COLO829 (cell line): Measurements from ENCODE around the gene HOXC6.

Experiments
- DNase-seq: peaks from one replicate; pipeline ENCODE4 v3.0.0; 2012; ENCODE audit warnings: low spot score

Gene HOXC6

DNA sequence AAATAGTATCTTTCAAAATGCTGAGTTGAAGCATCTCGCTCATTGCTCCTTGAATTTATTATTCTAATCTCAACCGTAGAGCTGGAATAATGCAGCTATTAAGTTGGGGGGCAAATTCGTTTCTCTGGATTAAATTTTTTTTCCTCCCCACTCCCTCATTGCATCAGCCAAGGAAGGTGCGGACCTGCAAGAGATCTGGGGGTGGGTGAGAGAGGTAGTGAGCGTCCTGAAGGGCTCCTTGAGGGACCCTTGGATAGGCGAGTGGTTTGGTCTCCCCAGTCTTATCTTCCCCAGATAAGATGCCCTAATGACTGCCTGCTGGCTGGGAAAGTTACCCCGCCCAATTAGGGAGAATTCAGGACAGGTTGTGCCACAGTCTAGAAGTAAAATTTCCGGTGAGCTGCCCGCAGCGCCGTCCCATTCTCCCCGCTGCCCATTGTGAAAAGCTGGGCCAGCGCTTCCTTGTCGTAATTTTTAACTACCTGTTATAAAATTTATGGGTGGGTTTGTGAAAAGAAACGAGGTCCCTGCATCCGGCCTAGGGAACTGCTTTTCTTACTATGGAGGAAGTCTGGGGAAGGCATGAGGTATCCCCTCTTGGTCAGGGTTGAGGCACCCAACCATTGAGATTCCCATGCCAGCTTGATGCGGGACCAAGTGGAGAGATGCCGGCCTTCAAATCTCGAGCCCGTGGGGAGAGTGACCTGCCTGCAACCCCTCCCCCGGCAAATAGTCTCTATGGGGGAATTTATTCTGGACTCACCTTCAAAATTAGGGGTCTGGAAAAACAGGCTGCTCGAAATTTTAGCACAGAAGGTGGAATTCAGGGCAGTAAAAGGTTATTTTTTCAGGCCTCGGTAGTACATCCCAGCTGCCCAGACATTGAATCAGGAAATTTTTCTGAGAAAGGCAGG is 13.0 kb upstream of the HOXC6 start:
- no peak for DNase-seq

DNA sequence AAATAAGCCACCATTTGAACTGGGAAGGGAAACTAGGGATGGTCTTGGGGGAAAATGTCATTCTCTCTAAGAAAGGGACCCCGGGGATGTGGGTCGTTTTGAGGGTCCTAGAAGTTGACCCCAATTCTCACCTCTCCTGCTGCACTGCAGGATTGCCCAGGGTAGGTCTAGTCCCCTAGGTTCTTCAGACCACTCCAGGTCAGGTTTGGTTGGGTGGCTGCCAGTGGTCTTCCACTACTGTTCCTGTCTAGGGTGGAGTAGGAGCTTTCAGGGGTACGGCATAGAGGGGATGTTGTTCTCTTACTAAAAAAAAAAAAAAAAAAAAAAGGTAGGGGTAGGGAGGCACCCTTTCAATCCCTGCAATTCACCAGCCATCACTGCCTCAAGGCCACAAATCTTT is 12.2 kb upstream of the HOXC6 start:
- DNase-seq: no peak

DNA sequence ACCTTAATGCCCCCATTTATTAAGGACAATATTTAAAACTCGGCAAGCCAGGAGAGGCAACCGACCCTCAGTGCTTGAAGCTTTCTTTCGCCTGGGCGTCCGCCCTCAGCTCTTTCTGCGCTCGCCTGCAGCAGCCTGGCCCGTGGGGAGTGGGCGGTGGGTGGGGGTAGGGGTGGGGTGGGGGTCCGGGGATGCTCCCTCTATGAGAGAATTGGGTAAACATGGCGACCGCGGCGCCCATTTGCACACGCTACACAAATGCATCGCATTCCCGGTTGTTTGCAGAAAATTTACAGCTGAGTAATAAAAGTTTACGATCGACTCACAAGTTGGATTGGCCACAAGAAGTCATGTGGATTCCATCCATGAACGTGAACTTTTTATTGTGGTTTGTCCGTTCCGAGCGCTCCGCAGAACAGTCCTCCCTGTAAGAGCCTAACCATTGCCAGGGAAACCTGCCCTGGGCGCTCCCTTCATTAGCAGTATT is 11.7 kb upstream of the HOXC6 start:
- DNase-seq: peak; percentile 88

DNA sequence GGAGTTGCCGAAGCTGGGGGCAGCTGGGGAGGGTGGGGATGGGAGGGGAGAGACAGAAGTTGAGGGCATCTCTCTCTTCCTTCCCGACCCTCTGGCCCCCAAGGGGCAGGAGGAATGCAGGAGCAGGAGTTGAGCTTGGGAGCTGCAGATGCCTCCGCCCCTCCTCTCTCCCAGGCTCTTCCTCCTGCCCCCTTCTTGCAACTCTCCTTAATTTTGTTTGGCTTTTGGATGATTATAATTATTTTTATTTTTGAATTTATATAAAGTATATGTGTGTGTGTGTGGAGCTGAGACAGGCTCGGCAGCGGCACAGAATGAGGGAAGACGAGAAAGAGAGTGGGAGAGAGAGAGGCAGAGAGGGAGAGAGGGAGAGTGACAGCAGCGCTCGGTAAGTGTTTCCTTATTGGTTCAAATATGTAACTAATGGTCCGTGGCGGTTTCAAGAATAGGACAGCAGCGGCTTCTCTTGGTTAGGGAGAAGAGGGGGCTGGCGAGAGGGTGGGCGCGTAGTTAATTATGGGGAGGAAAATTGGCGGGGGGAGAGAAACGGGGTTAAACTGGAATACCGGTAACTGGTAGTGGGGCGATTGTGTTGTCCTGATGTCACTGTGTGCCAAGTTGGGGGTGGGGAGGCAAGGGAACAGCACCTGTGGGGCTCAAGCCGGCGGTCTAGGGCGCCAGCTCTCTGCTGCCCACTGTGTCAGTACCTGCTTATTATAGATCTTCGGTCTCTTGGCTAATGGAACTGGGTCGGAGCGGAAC is 11.0 kb upstream of the HOXC6 start:
- no peak for DNase-seq

DNA sequence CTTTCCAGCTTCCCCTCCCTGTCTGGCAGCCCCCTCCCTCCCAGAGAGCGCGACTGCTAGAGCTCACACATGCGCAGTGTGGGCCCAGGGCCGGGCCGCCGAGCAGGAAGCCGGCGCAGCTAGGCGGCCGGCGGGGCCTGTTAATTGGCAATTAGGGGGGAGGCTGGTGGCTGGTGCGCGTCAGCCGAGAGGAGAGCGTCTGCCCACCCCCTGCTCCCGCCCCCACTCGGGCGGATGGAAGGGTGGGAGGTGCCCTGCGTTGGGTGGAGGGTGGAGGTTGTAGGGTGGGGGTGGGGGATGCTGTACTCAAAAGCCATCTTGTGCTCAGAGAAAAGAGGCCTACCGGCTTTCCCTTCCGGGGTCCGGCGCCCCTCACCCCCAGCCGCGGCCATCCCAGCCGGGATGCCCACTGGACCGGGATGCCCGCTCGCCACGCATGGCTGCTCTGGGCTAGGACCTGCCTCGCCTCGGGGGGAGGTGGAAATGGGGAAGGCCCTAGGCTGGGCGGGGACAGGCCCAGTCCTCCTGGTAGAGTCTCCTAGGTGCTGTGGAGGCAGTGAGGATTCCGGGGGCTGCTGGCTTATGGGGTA is 10.3 kb upstream of the HOXC6 start:
- DNase-seq: peak; percentile 97

DNA sequence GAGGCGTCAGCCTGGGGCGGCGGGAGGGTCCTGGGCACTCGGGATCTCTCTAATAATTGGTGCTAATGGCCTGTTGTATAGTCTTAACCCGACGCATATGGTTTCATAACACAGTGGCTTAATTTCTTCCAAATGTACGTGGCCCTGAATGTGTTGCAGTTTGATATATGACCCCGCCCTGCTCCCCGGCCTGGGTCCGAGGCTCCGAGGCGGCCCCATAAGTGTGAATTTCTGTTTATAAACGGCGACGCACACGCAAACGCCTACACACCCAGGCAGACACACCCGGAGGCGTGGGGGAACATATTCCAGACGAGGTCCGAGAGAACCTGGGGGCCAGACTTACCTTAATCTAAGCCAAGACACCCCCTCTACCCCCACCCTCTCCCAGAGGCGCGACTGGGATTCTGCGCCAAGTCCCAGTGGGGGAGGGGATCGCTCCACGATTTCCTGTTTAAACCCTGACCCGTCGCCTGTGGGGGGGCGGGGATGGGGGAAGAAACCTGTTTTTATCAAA is 9.7 kb upstream of the HOXC6 start:
- peak; percentile 60 for DNase-seq

DNA sequence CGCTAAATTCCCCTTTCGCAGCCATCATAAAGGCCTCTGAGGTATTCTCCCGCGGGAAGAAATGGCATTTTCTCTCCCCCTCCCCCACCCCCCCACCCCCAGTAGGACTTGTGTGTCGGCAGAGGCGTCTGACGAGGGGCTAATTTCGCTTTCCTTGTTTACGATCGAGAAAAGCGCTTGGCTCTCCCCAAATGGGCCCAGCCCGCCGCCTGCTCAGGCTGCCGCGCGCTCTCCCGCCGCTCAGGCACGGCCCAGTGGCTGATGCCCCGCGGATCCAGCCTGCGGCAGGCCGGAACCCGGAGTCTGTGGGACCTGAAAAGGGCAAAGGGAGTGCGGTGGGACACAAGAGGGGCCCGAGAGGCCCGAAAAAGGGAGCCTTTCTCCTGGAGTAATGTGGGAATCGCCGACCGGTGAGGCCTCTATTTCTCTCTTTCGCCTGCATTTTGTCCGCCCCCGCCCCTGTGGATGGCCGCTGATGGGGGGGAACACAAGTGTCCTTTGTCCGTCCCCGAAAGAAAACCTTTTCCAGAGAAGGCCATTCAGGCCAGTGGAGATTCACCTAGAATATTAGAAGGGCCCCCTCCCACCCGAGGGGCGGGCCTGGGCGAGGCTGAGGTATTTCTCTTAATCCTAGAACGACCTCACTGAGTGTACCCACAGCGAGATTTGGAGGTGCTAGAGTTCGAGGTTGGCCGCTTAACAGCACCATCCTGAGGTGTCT is 9.0 kb upstream of the HOXC6 start:
- no peak for DNase-seq

DNA sequence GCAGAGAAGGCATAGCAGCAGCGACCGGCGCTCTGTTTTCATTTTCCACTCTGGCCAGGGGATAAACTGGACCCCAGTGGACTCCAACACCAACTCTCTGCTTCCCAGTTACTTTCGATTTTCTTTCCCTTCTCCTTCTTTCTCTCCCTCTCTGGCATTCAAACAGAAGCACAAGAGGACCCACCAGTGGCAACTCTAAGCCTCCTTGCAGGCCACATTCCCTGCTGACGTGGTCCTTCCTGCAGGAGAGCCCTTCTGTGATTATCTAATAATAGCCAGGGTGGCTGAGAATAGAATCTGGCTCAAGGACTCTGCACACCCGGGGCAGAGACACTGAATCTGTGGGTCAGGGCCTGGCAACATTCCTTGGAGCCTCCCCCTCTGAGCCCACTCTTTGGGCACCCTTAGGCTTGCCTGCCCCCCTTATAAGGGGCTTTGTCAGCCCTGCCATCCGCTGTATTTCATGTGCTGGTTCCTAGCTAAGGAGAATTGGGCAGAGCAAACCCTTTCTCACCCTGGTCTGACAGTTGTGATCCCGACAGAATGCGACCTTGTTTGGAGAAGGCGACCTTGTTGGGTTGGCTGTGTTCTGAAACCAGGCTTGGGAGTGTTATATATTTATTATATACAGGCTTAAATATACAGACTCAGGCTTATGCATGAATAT is 8.2 kb upstream of the HOXC6 start:
- DNase-seq: no peak

DNA sequence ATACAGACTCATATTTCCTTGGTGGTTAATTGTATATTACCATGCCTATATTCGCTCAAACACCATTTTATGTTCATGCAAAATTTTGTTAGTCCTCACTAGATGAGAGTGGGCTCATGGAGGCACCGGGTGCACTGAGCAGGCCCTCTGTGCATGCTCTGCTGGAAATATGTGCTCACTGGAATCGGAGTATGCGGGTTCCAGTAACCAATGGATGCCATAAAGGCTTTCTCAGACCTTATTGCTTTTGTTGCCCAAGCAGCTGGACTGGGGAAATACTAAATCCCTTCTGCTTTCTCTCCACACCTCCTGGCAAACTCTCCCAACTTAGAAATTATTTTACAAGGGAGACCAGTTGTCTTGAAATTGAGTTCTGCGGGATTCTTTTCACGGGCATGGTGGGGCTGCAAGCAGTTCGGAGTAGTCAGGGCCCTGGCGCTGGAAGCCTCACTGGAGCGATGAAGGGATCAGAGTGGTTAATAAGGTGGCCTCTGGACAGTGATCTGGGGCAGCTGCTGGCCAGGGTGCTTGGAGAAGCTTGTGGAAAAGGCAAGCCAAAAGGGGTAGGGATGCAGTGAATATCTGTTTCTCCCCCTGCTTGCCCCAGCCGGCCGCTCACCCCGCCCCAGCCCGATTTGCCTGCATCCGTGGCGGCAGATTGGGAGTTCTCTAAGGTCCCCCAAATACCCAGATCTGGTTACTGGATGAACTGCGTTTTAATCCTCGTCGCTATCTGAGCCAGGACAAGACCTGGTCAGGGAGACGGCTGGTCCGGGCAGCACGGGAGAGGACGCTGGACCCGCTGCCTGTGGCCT is 7.4 kb upstream of the HOXC6 start:
- no peak for DNase-seq

DNA sequence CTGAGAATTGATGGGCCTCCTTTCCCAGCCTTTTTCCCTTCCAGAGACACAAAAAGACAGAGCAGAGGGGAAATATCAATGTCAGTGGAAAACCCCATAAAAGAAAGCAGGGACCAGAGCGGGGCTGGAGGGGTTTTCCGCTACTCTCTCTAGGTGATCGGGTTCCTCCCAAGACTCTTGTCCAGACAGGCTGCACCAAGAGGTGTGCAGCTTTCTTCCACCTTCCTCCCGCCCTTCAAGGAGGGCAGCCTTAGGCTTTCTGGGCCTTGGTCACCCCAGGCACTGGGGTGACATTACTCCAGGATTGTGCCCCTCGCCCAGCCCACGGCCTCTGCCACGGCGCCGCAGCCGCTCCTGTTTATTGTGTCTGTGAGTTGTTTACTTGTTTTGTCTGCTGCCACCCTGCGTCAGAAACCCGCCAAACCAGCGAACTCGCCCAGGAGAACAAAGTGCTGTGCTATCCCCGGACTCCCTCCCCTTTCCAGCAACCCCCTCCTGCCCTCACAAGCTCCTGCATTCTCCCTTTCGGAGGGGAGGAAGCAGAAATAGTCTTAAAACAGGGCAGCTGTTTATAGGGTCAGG is 6.7 kb upstream of the HOXC6 start:
- no peak for DNase-seq

DNA sequence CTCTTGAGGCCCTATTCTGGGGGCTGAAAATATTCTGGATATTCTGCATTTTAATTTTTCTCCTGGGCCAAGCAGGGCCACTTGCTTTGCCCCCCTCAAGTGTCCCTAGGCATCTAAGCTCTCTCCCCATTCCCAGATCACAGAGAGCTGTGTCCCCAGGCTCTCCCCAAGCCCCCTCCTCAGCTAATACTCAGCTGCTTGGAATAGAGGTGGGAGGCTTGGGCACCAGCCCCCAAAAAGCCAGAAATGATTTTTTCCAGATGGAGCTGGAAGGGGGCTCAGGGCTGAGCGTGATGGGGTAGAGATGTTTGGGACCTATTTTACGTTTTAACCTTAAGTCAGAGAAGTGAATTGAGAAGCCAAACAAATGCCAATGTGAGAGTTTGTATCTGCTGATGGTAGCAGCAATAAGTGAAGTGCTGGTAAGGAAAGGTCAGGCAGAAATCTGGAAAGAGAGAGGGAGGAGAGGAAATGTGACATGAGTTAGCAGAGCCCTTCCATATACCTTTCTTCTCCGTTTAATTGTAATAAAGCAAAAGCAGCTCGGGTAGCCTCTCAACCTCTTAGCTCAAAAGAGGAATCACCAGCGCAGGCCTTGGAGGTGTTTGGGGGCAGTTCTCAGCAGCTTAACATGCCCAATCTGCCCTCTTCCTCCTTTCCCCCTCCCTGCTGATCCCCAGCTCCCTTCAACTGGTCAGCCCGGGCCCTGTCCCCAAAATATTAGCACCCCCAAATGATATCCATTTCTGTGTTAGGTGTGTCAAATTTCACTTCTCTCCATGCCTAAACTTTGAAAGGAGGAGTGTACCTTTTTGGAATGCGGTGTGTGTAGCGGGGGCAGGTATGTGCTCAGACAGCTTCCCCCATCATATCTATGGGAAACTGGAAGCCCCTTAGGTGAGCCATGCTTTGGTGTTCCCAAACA is 5.0 kb upstream of the HOXC6 start:
- DNase-seq: no peak

DNA sequence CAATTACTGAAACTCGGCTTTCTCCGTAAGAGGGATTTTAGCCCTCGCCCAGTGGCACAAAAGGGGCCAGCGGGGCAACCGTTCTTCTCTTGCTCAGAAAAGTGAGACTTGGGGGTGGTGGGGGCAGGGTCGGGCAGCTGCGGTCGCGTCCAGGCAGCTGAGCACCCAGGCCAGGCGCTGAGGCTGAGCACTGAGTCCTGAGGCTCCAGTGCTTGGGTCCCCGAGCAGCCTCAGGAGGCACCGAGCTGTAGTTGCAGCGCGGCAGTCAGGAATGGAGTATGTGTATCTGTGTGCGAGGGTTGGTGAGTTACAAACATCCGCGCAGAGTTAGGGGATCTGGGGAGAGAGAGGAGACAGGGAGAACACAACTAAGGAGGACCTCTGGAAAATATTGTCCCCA is 4.1 kb upstream of the HOXC6 start:
- no peak for DNase-seq

DNA sequence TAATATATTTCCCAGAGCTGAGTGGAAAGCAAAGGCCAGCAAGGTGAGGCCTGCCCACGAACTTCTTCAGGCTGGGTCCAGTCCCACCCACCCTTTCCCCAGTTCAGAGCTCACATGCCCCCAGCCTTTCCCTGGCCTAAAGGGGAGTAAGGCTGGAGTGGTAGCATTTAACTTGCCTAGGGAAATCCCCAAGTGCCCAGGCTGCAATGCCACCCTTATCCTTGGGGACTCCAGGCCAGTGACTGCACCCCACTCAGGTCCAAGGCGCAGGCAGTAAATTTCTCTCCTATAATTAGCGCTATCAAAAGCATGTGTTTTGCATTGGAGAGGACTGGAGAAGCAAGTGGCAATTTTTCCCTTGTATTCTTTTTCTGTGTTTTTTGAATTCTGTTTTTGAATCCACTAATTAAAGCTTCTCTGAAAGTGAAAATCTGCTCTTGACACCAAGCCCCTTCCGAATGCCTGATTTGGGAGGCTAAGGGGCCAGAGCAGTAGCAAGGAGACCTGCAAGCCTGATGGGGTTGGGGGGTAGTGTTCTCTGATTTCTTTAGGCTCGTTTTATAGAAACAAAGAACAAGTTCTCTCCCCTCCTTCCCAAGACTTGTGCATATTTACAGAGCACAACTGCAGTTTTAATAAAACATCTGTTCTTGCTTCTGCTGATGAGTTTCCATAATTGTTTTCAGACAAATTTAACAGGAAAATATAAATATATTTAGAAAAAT is 3.5 kb upstream of the HOXC6 start:
- no peak for DNase-seq

DNA sequence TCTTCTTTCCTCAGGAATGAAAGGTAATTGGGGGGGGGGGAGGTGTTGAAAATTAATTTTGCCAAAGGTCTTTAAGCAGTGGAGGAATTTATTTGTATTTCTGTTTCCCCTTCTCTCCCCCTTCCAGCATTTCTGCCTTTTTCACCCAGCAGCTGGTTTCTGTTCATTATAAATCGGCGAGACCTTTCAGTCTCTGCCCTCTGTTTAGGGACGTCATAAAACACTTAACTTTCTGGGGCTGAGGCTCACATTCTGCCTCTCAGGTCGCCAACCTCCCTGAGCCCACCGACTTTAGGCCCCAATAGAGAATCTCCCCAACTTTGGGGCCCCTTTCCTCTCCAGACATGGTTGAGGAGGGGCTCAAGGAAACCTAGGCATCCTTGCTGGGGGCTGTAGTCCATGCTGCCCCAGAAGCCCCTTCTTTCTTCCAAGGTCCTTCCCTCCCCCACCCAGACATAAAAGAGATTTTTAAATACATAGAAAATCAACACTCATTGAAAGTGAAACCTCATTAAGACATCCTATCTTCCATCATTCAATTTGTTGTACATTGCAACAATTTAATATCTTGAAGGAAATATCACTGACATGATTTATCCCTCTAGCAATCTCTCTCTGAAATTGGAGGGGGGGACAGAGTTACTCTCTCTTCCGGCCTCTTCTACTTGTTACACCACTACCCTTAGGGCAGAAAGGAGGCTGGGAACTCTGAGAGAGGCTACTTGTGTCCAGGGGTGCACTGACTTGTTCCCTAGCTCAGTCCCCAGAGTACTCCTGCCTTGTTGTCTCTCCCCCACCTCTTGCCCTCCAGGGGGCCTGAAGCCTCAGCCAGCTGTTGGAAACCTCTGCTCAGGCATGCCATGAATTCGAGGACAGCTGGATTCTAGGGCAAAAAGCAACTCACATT is 2.5 kb upstream of the HOXC6 start:
- DNase-seq: no peak

DNA sequence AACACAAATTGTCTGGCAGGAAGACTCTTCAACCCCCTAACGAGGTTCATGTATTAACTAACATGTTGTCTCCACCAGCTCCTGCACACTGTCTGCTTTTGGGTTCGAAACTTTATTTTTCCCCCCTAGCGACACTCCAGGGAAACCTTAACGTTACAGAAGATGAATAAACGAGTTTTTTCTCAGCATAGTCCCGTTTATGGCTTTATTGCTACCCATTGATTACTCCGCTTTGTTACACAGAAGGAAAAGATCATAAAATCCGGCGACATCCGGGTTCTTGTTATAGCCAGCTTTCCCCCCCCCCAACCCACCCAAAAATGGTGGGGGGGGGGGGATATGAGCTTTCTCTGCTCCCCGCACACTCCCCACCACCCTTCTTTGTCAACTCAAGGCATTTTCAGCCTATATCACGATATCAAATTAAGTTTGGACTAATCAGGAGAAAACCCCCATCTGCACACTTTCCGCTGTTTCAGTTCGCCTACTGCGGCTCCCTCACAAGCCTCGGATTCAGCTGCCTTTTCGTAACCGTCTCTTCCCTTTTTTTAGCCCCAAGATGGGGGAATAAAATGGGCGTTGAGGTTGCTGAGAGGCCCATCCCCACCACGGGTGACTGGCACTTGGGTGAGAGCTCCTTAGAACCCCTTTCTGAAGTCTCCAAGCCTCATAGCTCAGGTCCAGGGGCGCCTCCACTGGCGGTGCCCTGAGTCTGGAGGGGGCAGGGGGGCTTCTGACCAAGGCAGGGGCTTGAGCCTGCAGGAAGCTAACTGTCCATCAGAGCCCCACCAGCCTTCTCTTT is 1.4 kb upstream of the HOXC6 start:
- DNase-seq: no peak

DNA sequence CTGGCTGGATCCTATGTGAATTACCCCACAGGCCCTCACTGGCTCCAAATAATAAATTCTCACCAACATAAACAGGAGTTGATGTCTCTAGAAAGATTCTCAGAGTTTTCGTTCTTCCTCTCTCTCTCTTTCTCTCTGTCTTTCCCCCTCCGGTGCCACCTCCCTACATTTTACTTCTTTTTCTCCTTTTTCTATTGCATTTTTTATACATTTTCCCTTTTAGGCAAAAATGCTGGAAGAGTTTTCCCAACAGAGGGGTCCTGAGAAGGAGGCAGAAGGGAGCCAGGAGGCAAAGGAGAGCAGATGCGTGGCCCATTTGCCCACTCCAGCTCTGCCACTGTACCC is 826 bp upstream of the HOXC6 start:
- no peak for DNase-seq
